GM13977 (cell line): ENCODE results near the gene RECK.

ENCODE experiments used
- DNase-seq: peaks from one replicate; pipeline ENCODE4 v3.0.0; 2012; ENCODE audit warnings: low spot score
- CTCF ChIP-seq: IDR thresholded peaks from 2 replicates; pipeline ENCODE4 v1.5.1; 2012; ENCODE audit warnings: mild to moderate bottlenecking, control low read depth; ENCODE audit not compliant: insufficient read depth; ENCODE audit errors: extremely low read depth, missing control alignments
- in situ Hi-C: fragments of 300-500 bp; cut with MboI; formaldehyde crosslinking; loops from one replicate; pipeline ENCODE4 v1.12.0; 2022; ENCODE audit warnings: low sequenced_read_pairs, low pct_unique_long_range_greater_than_20kb, mixed read lengths, inconsistent platforms; ENCODE audit not compliant: unreplicated experiment

RECK gene

GRCh38 chr9:36116593-36116992 lies 79.9 kb downstream of the RECK start:
- in situ Hi-C loops, result no loop called here
- no peak for TF ChIP-seq CTCF
- DNase-seq, result no peak

GRCh38 chr9:36118201-36118600 lies 81.5 kb downstream of the RECK start:
- no peak for TF ChIP-seq CTCF
- no peak for DNase-seq
- in situ Hi-C loops, result no loop called here

GRCh38 chr9:36118706-36119105 lies 82.0 kb downstream of the RECK start:
- in situ Hi-C loops, result no loop called here
- DNase-seq, result no peak
- TF ChIP-seq CTCF, result no peak

GRCh38 chr9:36119476-36119875 lies 82.8 kb downstream of the RECK start:
- no peak for TF ChIP-seq CTCF
- in situ Hi-C loops, result no loop called here
- no peak for DNase-seq

- in situ Hi-C loops, result no loop called here
- no peak for TF ChIP-seq CTCF
- no peak for DNase-seq
Observed at GRCh38 chr9:36120705-36121104, 84.0 kb downstream of the RECK start.

- no peak for TF ChIP-seq CTCF
- in situ Hi-C loops, result no loop called here
- DNase-seq, result no peak
Observed at GRCh38 chr9:36121971-36122370, 85.3 kb downstream of the RECK start.

- no peak for TF ChIP-seq CTCF
- in situ Hi-C loops, result no loop called here
- no peak for DNase-seq
Observed at GRCh38 chr9:36123515-36123914, 86.8 kb downstream of the RECK start.
